ENCODE results near the gene SMIM43. TPM values are rescaled to one million over a fixed set of nuclear protein-coding genes. Genes with fewer than 3 reads are reported as not detected.

The SMIM43 gene
- total RNA-seq, 3 donors from 2014 or later: 1.0 TPM; not detected in 2

DNA sequence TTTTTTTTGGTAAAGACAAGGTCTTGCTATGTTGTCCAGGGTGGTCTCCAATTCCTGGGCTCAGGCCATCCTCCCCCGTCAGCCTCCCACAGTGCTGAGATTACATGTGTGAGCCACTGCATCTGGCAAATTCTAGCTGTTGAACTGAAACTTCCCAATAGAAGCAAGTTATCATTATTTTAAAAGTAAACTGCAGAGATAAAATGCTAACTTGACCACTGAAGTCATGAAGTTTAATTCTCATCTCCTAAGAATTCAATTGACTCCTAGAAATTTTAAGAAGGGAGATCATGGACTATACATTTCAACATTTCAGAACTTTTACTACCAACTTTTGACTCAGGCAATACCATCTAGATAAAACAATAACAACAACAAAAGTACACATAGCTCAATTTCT, 24.5 kb upstream of the SMIM43 start:
- intact Hi-C loops (cut with DNase I, micrococcal nuclease): no loop called here
- ATAC-seq: no peak
- no peak overlapping the region for H3K4me3 ChIP-seq
- TF ChIP-seq, protein P1, sequence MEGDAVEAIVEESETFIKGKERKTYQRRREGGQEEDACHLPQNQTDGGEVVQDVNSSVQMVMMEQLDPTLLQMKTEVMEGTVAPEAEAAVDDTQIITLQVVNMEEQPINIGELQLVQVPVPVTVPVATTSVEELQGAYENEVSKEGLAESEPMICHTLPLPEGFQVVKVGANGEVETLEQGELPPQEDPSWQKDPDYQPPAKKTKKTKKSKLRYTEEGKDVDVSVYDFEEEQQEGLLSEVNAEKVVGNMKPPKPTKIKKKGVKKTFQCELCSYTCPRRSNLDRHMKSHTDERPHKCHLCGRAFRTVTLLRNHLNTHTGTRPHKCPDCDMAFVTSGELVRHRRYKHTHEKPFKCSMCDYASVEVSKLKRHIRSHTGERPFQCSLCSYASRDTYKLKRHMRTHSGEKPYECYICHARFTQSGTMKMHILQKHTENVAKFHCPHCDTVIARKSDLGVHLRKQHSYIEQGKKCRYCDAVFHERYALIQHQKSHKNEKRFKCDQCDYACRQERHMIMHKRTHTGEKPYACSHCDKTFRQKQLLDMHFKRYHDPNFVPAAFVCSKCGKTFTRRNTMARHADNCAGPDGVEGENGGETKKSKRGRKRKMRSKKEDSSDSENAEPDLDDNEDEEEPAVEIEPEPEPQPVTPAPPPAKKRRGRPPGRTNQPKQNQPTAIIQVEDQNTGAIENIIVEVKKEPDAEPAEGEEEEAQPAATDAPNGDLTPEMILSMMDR (IDR thresholded peaks at IDR 0.05): no peak
- H3K36me3 ChIP-seq (ENCODE audit: low read depth): no peaks in the 10 kb centered on the region
- no peaks in the 10 kb centered on the region for H3K4me1 ChIP-seq (ENCODE audit: low read depth)
- no peak for DNase-seq
- H3K9me3 ChIP-seq: no peaks in the 10 kb centered on the region

DNA sequence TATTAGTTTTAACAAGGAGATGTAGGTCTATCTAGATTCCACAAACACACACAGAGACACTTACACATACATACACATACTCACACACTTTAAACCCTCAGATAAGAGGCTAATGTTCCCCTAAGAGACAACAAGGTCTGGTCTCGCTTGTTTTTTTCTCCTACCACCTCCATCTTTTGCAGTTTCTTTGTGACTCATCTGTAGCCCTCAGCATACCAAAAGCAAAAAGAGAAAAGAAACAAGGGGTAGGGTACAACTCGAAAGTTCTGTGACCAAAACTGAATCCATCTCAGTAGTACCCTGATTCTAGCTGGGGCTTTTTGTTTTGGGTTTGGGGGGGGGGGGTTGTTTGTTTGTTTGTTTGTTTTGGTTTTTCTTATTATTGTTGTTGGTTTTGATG, 23.9 kb upstream of the SMIM43 start:
- Histone ChIP-seq H3K4me1 (ENCODE audit: low read depth) (no peaks in the 10 kb centered on the region), H3K36me3 (ENCODE audit: low read depth) (no peaks in the 10 kb centered on the region), H3K9me3 (no peaks in the 10 kb centered on the region), H3K4me3 (no peak overlapping the region)
- TF ChIP-seq, protein P1 (IDR thresholded peaks at IDR 0.05): no peak
- ATAC-seq: no peak
- DNase-seq: no peak
- intact Hi-C loops (cut with DNase I, micrococcal nuclease): no loop called here

DNA sequence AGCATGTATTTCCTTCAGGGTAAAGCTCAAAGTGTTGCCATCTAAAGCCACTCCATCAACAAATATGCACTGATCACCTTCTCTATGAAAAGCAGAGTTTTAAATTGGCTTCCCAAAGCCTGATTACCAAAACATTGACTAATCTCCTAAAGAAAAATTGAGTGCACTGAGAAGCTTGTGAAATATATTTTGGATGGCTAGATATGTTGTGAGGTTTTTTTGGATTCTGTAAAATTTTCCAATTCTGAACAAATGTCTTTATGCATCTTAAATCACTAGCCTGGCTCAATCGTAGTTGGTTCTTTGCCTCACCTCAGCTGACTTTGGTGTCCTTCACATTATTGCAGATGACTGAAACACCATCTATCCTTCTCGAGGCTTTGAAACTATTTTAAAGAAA, 21.3 kb upstream of the SMIM43 start:
- TF ChIP-seq, protein P1 (IDR thresholded peaks at IDR 0.05): no peak
- DNase-seq: no peak
- intact Hi-C loops (cut with DNase I, micrococcal nuclease): no loop called here
- Histone ChIP-seq H3K9me3 (no peaks in the 10 kb centered on the region), H3K36me3 (ENCODE audit: low read depth) (no peaks in the 10 kb centered on the region), H3K4me1 (ENCODE audit: low read depth) (no peaks in the 10 kb centered on the region), H3K4me3 (no peak overlapping the region)
- no peak for ATAC-seq

DNA sequence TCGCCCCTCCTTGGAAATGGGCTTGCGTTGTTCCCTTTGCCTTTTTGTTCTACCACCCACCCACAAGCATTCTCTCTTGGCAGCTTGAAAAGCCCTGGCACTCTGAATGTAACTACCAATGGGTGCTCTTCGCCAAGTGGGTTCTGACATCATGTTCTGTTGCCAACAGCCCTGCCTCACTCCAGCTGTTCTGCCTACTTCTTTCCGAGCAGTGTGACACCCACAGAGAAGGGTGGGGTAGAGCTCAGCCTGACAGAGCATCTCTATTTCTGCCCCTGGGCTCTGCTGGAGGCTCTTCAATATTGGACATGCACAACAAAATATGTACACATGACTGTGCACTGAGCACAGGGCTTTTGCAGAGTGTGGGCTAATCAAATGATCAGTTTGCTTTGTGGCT, 20.5 kb upstream of the SMIM43 start:
- Histone ChIP-seq H3K4me3 (no peak overlapping the region), H3K36me3 (ENCODE audit: low read depth) (no peaks in the 10 kb centered on the region), H3K4me1 (ENCODE audit: low read depth) (no peaks in the 10 kb centered on the region), H3K9me3 (no peaks in the 10 kb centered on the region)
- TF ChIP-seq, protein P1 (IDR thresholded peaks at IDR 0.05): no peak
- DNase-seq (no peak), ATAC-seq (no peak)
- intact Hi-C loops (cut with DNase I, micrococcal nuclease): no loop called here

DNA sequence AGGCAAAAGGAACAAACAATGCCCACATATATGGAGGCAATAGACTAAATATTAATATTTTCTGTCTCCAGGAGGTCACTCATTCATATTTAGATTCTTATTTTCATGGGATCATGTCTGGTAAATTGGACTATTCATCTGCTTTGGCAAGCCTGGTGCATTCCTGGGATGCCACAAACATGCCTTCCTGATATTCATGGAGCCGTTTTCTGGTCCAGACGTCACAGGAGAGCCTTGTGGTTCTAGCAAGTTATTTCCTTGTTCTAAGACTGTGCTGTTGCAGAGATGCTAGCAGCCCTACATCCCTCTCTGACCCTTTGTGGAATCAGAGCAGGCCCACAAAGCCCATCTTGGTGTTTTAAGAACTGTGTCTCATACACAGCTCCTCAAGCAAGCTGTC, 20.0 kb upstream of the SMIM43 start:
- ATAC-seq (no peak), DNase-seq (no peak)
- intact Hi-C loops (cut with DNase I, micrococcal nuclease): no loop called here
- Histone ChIP-seq H3K4me3 (no peak overlapping the region), H3K36me3 (ENCODE audit: low read depth) (no peaks in the 10 kb centered on the region), H3K9me3 (no peaks in the 10 kb centered on the region), H3K4me1 (ENCODE audit: low read depth) (no peaks in the 10 kb centered on the region)
- TF ChIP-seq, protein P1 (IDR thresholded peaks at IDR 0.05): no peak

DNA sequence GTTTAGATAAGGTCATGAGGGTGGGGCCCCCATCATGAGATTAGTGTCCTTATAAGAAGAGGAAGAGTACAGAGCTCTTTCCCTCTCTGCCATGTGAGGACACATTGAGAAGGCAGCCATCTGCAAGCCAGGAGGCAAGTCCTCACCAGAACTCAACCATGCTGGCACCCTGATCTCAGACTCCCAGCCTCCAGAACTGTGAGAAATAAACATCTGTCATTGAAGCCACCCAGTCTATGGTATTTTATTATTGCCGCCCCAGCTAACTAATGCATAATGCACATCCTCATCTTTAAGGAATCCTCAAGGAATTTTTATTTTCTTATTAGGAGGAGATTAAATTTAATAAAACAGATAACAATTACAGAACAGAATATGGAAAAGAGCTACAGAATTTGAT, 19.4 kb upstream of the SMIM43 start:
- H3K4me3 ChIP-seq: no peak overlapping the region
- TF ChIP-seq, protein P1 (IDR thresholded peaks at IDR 0.05): no peak
- H3K36me3 ChIP-seq (ENCODE audit: low read depth): no peaks in the 10 kb centered on the region
- H3K9me3 ChIP-seq: no peaks in the 10 kb centered on the region
- intact Hi-C loops (cut with DNase I, micrococcal nuclease): no loop called here
- H3K4me1 ChIP-seq (ENCODE audit: low read depth): no peaks in the 10 kb centered on the region
- DNase-seq: no peak
- no peak for ATAC-seq

Measured in mucosa of descending colon (tissue), 3 donors.